Central memory CD8-positive, alpha-beta T cell (primary cell): ENCODE results near the gene PSMD8.
A peak's percentile ranks its signal among the peaks of the same experiment; 100 is the strongest.
"Not testable (repeated sequence)": the region's sequence is repeated elsewhere in the genome, so short reads cannot be mapped to it uniquely, and the experiment has no call there.

Experiments used
- ATAC-seq: fragments of 150-1000 bp; cut with Tn5 transposase; replicated peaks from 2 replicates; pipeline ENCODE4 v1.10.0; 2022; ENCODE audit warnings: mild to moderate bottlenecking, moderate FRiP score, moderate number of reproducible peaks; ENCODE audit not compliant: poor library complexity, severe bottlenecking; ENCODE audit errors: extremely low read depth
- DNase-seq, 2 donors: peaks; one replicate each; pipeline ENCODE4 v3.0.0; 2021; ENCODE audit warnings: low spot score in 2 of 2
- H3K27ac Mint-ChIP-seq: one replicate; pipeline ENCODE4 v1.8.0; 2022; ENCODE audit warnings: low read depth, mild to moderate bottlenecking, moderate library complexity, mixed read lengths
- H3K27me3 Mint-ChIP-seq: one replicate; pipeline ENCODE4 v1.8.0; 2022; ENCODE audit warnings: mixed read lengths
- H3K36me3 Mint-ChIP-seq: one replicate; pipeline ENCODE4 v1.8.0; 2022; ENCODE audit warnings: mild to moderate bottlenecking, moderate library complexity, mixed read lengths; ENCODE audit not compliant: insufficient read depth
- H3K4me1 Mint-ChIP-seq: one replicate; pipeline ENCODE4 v1.8.0; 2022; ENCODE audit warnings: mixed read lengths
- H3K4me3 Mint-ChIP-seq: one replicate; pipeline ENCODE4 v1.8.0; 2022; ENCODE audit warnings: mild to moderate bottlenecking, moderate library complexity, mixed read lengths
- H3K9me3 Mint-ChIP-seq: one replicate; pipeline ENCODE4 v1.8.0; 2022; ENCODE audit warnings: mixed read lengths

Gene PSMD8

GRCh38 chr19:38351865-38352395, 22.4 kb upstream of the PSMD8 start:
- Mint-ChIP-seq H3K27ac (no peak overlapping the region), H3K9me3 (no peaks in the 10 kb centered on the region), H3K4me3 (no peak overlapping the region), H3K36me3 (no peaks in the 10 kb centered on the region), H3K4me1 (no peaks in the 10 kb centered on the region), H3K27me3 (peaks cover 12% of the 10 kb centered on the region)
- ATAC-seq (no peak), DNase-seq (no peak)

GRCh38 chr19:38352611-38353010, 21.8 kb upstream of the PSMD8 start:
- H3K27ac Mint-ChIP-seq, result no peak overlapping the region
- H3K36me3 Mint-ChIP-seq, result no peaks in the 10 kb centered on the region
- H3K4me1 Mint-ChIP-seq, result no peaks in the 10 kb centered on the region
- H3K9me3 Mint-ChIP-seq, result no peaks in the 10 kb centered on the region
- H3K27me3 Mint-ChIP-seq, result peaks cover 13% of the 10 kb centered on the region
- ATAC-seq (no peak), DNase-seq (no peak)
- H3K4me3 Mint-ChIP-seq, result no peak overlapping the region

- Mint-ChIP-seq H3K27me3 (peaks cover 30% of the 10 kb centered on the region), H3K9me3 (no peaks in the 10 kb centered on the region), H3K4me1 (peaks cover 5% of the 10 kb centered on the region), H3K27ac (no peak overlapping the region), H3K4me3 (no peak overlapping the region), H3K36me3 (no peaks in the 10 kb centered on the region)
- ATAC-seq (no peak), DNase-seq (no peak)
These were observed 18.3 kb upstream of the PSMD8 start for GRCh38 chr19:38355728-38356725.

GRCh38 chr19:38358071-38358470, 16.3 kb upstream of the PSMD8 start:
- no peak overlapping the region for H3K4me3 Mint-ChIP-seq
- ATAC-seq, result no peak
- no peaks in the 10 kb centered on the region for H3K36me3 Mint-ChIP-seq
- H3K9me3 Mint-ChIP-seq, result no peaks in the 10 kb centered on the region
- H3K27ac Mint-ChIP-seq, result no peak overlapping the region
- peaks cover 36% of the 10 kb centered on the region for H3K27me3 Mint-ChIP-seq
- DNase-seq, result no peak
- peaks cover 11% of the 10 kb centered on the region for H3K4me1 Mint-ChIP-seq

- Mint-ChIP-seq H3K36me3 (no peaks in the 10 kb centered on the region), H3K9me3 (no peaks in the 10 kb centered on the region), H3K27me3 (peaks cover 36% of the 10 kb centered on the region), H3K4me3 (peak overlapping the region; percentile 35), H3K4me1 (peaks cover 11% of the 10 kb centered on the region), H3K27ac (no peak overlapping the region)
- ATAC-seq (no peak), DNase-seq (no peak)
These were observed 14.9 kb upstream of the PSMD8 start for GRCh38 chr19:38359242-38360021.

GRCh38 chr19:38360351-38360750, 14.0 kb upstream of the PSMD8 start:
- H3K9me3 Mint-ChIP-seq, result no peaks in the 10 kb centered on the region
- peaks cover 36% of the 10 kb centered on the region for H3K27me3 Mint-ChIP-seq
- H3K4me3 Mint-ChIP-seq, result peak overlapping the region; percentile 72
- H3K27ac Mint-ChIP-seq, result no peak overlapping the region
- ATAC-seq, result no peak
- no peak for DNase-seq
- H3K36me3 Mint-ChIP-seq, result no peaks in the 10 kb centered on the region
- peaks cover 11% of the 10 kb centered on the region for H3K4me1 Mint-ChIP-seq

- ATAC-seq (no peak), DNase-seq (no peak)
- Mint-ChIP-seq H3K4me3 (peak overlapping the region; percentile 72), H3K27ac (peak overlapping the region; percentile 35), H3K27me3 (peaks cover 35% of the 10 kb centered on the region), H3K9me3 (no peaks in the 10 kb centered on the region), H3K36me3 (no peaks in the 10 kb centered on the region), H3K4me1 (peaks cover 11% of the 10 kb centered on the region)
These were observed 13.3 kb upstream of the PSMD8 start for GRCh38 chr19:38360839-38361631.

- peak overlapping the region; percentile 35 for H3K27ac Mint-ChIP-seq
- H3K9me3 Mint-ChIP-seq, result no peaks in the 10 kb centered on the region
- H3K4me1 Mint-ChIP-seq, result peaks cover 11% of the 10 kb centered on the region
- ATAC-seq (peak; percentile 63), DNase-seq (no peak)
- peak overlapping the region; percentile 72 for H3K4me3 Mint-ChIP-seq
- no peaks in the 10 kb centered on the region for H3K36me3 Mint-ChIP-seq
- peaks cover 35% of the 10 kb centered on the region for H3K27me3 Mint-ChIP-seq
These were observed 12.7 kb upstream of the PSMD8 start for GRCh38 chr19:38361633-38362075.

GRCh38 chr19:38362076-38362945, 12.1 kb upstream of the PSMD8 start:
- peak overlapping the region; percentile 72 for H3K4me3 Mint-ChIP-seq
- H3K27me3 Mint-ChIP-seq, result peaks cover 37% of the 10 kb centered on the region

GRCh38 chr19:38362946-38363688, 11.3 kb upstream of the PSMD8 start:
- H3K4me3 Mint-ChIP-seq, H3K36me3 Mint-ChIP-seq, H3K27ac Mint-ChIP-seq, ATAC-seq, DNase-seq, H3K9me3 Mint-ChIP-seq: not testable (repeated sequence)
- Mint-ChIP-seq H3K27me3 (peaks cover 45% of the 10 kb centered on the region), H3K4me1 (peaks cover 11% of the 10 kb centered on the region)

More at GRCh38 chr19:38362076-38362945, 12.1 kb upstream of the PSMD8 start:
- ATAC-seq (peak; percentile 49), DNase-seq (no peak)
- Mint-ChIP-seq H3K4me1 (peaks cover 11% of the 10 kb centered on the region), H3K36me3 (no peaks in the 10 kb centered on the region), H3K27ac (peak overlapping the region; percentile 35), H3K9me3 (no peaks in the 10 kb centered on the region)

- H3K4me3 Mint-ChIP-seq, result no peak overlapping the region
- H3K36me3 Mint-ChIP-seq, result no peaks in the 10 kb centered on the region
These were observed 7.3 kb upstream of the PSMD8 start for GRCh38 chr19:38367041-38367440.

More at GRCh38 chr19:38367041-38367440, 7.3 kb upstream of the PSMD8 start:
- no peaks in the 10 kb centered on the region for H3K4me1 Mint-ChIP-seq
- no peaks in the 10 kb centered on the region for H3K9me3 Mint-ChIP-seq
- no peak for DNase-seq
- H3K27ac Mint-ChIP-seq, result no peak overlapping the region
- ATAC-seq, result no peak
- peaks cover 27% of the 10 kb centered on the region for H3K27me3 Mint-ChIP-seq
